Measurements from ENCODE around the gene VSX2.

VSX2 gene

DNA sequence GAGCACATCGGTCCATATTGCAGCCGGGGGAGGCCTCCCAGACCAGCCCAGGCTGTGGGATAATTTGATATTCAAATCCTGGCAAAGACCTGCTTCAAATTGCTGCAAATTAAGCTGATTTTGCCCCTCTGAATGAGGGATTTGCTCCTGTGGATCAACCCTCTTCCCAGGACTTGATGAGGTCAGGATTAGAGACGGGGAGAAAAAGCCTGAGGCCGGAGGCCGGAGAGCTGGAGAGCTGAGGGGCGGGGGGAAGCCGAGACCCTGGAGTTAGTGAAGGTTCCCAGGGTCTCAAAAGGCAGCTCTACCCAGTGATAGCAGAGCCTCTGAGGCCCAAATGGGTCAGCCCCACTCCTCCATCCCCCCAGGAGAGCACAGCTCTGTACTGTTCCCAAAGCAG is 17.5 kb upstream of the VSX2 start:
- DNase-seq (ENCODE audit: low spot score): no peak
- no peak for FAIRE-seq

DNA sequence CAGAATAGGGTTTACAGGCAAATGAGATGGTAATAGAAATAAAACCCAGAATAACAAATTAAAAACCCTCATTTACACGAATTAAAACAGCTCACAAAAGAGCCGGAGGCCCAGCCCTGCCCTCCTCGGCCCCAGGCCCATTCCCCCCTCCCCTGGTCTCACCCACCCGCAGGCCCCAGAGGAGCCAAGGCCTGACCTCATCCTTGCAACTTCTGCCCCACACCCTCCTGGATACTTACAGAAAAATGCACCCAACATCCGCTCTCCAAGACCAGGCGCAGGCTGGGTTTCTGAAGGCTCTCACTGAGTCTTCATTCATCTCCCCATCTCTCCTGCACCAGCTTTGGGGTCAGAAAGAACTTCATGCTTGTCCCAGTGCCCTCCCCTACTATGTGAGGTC is 16.2 kb upstream of the VSX2 start:
- FAIRE-seq: no peak
- no peak for DNase-seq (ENCODE audit: low spot score)

DNA sequence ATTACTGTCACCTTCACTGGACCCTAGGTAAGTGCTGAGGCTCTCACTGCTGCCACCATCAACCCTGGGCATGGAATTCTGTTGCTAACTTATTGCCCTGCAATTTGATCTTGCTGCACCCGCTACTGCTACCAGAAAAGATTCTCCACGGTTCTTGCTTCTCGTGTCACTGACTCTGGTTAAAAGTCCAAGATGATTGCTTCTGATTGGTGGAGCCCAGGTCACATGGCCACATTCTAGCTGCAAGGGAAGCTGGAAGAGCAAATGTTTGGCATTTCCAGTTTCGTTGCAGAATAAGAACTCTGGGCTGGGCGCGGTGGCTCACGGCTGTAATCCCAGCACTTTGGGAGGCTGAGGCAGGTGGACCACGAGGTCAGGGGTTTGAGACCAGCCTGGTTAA is 7.5 kb upstream of the VSX2 start:
- FAIRE-seq: no peak

DNA sequence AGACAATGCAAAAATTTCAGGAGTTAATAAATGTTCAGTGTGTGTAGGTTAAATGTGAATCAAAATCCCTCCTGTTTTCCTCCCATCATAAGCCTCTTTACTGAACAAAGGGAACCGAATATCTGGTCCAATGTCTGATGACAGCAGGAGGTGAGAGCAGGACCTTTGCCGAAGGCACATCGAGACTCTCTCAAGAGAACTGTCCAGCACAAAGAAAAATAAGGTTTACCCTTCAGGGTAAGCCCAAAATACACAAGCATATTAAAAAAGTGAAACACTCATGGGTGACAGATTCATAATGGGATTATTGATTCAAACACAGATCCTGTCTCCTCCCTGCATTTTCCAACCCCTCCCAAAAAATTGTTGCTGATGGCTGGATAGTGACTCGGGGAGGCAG is 4.2 kb upstream of the VSX2 start:
- FAIRE-seq (no peak), DNase-seq (ENCODE audit: low spot score) (no peak)

More for the DNA sequence above, 7.5 kb upstream of the VSX2 start:
- no peak for DNase-seq (ENCODE audit: low spot score)

DNA sequence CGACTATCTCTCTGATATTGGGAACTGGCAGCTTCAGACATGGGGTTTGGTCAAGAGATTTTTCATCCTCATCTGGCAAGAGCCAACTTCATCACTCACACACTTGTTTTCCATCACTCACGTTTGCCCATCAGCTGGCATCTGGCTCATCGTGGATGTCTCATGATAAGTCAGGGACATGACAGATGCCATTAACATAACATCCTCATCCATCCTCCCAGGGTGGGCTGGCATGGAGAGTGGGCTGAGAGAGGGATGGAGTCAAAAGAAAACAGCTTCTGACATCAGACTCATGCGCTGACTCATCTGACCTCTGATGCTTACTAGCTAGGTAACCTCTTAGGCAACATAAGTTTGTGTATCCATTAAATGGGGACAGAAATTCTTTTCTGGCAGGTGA is 1.8 kb upstream of the VSX2 start:
- DNase-seq (ENCODE audit: low spot score): no peak
- peak; percentile 58 for FAIRE-seq

DNA sequence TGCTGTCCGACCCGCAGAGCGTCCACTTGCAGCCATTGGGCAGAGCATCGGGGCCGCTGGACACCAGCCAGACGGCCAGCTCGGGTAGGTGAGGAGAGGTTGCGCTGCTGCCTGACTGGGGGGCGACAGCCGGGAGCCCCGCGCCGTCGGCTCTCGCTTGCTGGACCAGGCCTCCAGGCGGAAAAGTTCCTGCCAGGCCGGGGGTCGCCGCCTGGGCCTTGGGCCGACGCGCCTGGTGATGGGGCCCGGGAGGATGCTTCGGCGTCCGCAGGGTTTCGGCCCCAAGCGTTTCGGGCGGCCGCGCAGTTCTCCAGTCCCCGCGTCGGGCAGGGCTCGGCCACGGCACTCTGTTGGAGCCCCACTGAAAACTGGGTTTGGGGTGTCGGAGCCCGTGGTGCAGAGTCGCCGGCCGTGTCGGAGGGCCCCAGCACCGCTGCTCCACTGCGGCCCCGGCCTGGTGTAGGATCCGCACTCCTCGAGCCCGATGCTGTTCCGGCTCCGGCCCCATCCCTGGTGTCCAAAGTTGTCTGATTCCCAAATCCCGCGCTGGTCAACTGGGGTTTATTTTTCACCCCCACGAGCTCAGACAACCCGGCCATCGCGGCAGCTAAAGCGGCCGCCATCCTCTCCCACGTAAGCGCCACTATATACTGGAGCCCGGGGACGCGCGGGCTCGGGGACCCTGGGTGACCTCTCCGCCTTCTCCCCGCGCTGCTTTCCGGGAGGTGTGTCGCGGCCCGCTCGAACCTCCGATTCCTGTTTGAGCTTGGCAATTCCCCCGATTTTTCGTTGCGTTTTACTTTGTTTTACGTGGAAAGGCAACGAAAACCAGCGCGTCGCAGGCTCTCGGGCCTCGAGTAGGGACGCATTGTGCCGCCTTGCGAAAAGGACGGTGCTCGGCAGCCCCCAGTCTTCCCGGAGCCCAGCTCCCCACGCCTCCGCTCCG is 872 bp downstream of the VSX2 start:
- no peak for DNase-seq (ENCODE audit: low spot score)
- FAIRE-seq: no peak

DNA sequence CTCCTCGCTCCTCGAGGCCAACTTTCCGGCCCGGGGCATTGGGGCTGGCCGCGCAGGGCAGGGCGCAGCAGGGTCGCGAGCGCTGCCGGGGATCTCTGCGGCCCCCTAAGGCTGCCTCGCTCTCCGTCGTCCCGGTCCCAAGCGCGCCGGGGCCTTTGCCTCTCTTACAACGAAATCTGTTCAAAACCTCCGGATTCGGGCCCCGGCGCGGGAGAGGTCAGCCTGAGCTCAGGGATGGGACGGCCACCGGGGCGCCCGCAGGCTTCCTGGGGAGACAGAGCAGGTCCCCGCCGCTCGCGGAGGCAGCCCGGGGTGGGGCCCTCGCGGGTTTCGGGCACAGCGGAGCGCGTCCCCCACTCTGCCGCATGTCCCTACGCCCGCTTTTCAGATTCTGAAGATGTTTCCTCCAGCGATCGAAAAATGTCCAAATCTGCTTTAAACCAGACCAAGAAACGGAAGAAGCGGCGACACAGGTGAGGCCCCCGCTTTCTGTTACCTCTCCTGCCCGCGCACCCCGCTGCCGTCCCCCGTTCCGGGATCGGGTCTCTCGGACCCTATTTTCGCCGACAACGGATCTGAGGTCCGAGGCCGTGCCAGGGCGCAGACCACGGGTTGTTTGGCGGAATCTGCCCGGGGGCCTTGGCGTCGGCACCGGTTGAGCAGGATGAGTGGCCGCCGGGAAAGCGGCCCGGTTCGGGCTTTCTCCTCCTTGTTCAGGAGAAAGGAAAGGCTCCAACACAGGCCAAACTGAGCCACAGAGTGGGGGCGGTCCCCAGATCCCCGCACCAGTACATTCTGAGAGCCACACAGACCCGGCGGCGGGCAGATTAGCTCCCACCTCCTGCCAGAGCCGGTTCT is 1.8 kb downstream of the VSX2 start:
- no peak for FAIRE-seq

DNA sequence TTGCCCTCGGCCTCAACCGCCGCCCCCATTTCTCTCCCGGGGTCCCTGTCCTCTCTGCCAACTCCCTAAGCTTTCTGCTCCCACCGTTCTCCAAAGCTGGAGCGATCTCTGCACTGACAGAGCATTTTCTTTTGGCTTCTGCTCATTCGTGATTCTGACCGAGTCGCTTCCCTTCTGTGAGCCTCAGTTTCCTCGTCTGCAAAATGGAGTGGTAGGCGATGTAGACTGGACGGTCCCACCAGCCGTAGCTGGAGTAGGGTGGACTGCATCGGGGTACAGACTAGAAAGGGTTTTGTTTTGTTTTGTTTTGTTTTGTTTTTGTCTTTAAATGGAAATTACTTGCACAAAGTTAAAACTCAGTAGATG is 2.4 kb downstream of the VSX2 start:
- no peak for FAIRE-seq

More for the DNA sequence above, 1.8 kb downstream of the VSX2 start:
- DNase-seq (ENCODE audit: low spot score): peak; percentile 31

DNA sequence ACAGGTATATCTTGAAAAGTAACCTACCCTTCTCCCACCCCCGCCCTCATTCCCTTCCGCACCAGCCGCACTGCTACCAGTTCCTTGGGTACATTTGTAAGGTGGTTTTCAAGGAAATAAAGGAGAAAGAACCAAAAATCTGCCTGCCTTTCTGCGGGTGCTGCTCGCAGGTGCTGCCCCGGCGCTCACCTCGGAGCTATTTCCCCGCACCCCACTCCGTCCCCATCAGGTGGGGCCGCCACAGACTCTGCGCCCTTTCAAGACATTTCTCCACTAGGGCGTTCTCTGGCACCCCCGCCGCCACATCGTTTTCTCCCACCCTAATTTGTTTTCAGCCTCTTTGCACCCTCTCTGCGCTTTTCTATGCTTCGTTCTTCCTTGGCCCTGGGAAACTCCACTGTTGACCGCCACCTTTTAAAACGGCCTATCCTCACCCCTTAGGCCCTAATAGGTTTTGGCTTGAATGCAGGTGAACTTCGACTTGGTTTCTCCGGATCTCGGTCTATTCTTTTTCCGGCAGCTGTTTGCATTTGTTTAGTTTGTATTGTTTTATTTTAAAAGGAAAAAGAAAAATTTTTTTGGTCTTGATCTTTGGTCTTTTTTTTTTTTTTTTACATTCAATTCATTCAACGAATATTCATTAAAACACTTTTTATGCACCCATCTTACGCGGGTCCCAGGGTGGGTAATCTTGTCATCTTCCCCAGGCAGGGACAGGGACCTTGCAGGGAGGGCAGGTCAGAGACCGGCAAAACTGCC is 3.0 kb downstream of the VSX2 start:
- FAIRE-seq: no peak
- no peak for DNase-seq (ENCODE audit: low spot score)

More for the DNA sequence above, 2.4 kb downstream of the VSX2 start:
- no peak for DNase-seq (ENCODE audit: low spot score)

DNA sequence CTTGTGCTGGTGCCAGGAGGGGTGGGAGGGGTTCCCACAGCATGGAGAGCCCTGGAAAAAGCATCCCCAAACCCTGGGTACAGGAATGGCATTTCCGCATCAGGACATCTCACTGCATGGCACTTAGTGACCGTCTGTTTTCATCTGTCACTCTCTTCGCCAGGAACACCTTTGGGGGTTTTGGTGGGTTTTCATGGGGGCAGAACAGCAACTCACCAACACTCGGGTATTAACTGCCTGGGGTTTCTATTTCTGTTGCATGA is 3.5 kb downstream of the VSX2 start:
- peak; percentile 52 for FAIRE-seq
- no peak for DNase-seq (ENCODE audit: low spot score)

DNA sequence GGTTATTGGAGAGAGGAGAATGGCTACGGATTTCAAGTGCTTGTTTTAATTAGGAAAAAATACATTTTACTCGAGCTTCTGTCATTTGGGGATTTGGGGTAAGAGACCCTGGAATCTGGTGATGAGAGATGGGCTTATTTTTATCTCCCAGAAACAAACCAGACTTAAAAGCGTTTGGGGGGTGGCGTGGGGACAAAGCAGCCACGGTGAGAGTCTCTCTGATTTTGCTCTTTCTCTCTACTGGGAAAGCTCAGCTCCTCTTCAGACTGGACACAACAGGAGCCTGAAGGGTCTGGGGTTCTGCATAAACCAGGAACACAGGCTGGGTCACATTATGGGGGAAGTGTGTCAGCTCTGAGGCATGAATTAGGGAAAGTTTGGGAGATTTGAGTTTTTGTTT is 3.8 kb downstream of the VSX2 start:
- FAIRE-seq: no peak

DNA sequence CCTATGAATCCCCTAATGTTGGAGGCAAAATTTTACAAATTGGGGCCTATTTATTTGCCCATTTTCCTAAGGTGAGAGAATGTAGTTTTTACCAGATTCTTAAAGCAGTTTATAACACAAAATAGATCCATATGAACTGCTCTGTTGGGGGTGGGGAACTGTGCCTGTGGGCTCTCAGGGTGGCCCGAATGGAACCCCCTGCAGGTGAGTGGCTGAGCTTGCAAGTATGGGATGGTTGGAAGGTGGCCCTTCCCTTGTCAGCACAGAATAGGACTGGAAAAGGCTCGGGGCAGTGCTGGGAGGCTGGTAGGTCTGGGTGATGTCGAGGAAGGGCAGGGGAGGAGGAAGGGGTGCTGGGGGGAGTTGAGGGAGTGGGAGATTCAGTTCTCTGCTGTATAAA is 4.9 kb downstream of the VSX2 start:
- FAIRE-seq (no peak), DNase-seq (ENCODE audit: low spot score) (no peak)

More for the DNA sequence above, 3.8 kb downstream of the VSX2 start:
- DNase-seq (ENCODE audit: low spot score): no peak

DNA sequence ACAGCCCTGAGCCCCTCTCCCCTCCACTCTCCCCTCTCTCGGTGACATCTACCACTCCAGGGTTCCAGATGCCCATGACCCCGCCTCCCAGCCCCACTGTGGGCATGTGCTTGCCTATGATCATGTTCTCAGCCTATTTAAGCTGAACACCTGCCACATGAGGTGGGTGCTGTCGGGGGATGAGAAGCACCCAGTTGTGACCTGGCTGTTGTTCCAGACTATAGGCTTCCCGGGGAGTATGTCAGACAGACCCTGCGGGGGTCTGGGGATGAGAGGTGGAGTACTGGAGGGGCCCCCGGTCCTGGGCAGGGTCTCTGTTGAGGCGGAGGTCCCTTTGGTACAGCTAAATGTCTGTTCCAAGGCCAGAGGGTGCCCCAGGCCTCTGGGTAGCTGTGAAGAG is 6.0 kb downstream of the VSX2 start:
- no peak for DNase-seq (ENCODE audit: low spot score)
- FAIRE-seq: no peak

DNA sequence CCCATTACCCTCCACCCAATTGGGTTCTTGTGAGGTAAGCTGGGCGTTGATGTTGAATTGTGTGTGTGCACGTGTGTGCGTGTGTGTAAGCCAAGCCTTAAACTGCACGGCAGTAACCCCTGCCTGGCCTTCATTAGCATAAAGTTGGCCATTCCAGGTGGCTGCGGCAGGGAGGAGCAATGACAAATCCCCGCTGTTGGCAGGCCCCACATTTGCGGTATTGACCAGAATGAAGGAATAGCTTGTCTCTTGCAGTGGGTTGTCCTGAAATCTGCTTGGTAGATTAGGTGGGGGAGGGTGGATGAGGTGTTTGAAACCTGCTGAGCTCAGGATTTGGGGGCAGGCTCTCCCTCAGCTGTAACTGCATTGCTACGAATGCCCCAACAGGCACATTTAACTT is 7.3 kb downstream of the VSX2 start:
- FAIRE-seq: peak; percentile 70

DNA sequence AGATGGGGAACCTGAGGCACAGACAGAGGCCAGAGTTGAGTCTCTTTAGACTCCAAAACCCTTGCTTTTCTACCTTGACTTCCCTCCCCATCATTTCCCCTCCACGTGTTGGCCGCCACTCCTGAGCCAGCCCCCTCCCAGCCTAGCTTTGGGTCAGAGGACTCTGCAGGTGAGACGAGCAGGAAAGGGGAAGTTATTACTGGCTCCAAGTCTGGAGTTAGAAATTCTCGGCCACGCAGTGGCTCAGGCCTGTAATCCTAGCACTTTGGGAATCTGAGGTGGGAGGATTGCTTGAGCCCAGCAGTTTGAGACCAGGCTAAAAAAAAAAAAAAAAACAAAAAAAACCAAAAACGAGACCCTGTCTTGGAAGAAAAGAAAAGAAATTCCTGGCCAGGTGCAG is 8.8 kb downstream of the VSX2 start:
- FAIRE-seq (no peak), DNase-seq (ENCODE audit: low spot score) (no peak)

More for the DNA sequence above, 7.3 kb downstream of the VSX2 start:
- DNase-seq (ENCODE audit: low spot score): no peak

DNA sequence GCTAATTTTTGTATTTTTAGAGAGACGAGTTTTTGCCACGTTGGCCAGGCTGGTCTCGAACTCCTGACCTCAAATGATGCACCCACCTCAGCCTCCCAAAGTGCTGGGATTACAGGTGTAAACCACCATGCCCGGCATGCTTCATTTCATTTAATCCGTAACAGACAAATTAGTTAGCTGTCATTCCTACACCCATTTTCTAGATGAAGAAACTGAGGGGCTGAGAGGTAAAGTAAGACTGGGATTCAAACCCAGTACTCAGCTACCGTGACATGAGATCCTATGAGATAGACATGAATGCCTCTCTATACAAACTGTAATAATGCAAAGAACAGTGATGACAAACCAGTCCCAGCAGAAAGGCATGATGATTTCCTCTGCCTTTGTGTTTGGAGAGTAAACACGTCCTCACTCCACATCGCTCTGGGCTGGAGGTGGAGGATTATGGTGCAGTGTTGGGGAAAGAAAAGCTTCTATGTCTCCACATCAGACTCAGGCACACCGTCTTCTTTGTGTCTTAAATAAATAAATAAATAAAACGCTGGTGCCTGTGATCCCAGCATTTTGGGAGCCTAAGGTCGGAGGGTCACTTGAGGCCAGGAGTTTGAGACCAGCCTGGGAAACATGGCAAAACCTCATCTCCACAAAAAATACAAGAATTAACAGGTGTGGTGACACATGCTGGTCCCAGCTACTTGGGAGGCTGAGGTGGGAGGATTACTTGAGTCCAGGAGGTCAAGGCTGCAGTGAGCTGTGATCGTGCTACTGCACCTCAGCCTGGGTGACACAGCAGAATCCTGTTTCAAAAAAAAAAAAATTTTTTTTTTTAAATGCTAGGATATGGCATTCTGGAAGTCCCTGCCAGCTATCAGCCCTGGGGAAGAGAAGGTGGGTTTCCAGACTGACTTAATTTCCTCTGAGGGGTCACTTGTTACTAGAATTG is 10.5 kb downstream of the VSX2 start:
- DNase-seq (ENCODE audit: low spot score) (no peak), FAIRE-seq (no peak)

DNA sequence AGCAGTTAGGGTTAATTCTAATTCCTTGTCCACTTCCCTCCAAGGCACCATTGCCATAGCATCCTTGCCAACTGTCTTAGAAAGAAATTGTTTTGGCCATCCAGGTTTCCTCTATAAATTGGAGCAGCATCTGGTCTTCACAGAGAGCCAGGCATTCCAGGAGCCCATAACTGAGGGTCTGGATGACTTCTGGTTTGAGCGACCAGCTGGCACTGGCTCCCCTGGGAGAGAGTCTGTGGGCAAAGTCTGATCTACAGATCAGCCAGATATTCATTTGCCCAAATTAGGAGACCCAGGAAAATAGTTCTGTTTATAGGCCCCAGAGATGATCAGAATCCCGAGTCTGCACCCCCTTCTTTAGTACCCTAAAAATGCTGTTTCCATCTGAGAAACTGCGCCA is 16.0 kb downstream of the VSX2 start:
- FAIRE-seq: no peak
- DNase-seq (ENCODE audit: low spot score): no peak

DNA sequence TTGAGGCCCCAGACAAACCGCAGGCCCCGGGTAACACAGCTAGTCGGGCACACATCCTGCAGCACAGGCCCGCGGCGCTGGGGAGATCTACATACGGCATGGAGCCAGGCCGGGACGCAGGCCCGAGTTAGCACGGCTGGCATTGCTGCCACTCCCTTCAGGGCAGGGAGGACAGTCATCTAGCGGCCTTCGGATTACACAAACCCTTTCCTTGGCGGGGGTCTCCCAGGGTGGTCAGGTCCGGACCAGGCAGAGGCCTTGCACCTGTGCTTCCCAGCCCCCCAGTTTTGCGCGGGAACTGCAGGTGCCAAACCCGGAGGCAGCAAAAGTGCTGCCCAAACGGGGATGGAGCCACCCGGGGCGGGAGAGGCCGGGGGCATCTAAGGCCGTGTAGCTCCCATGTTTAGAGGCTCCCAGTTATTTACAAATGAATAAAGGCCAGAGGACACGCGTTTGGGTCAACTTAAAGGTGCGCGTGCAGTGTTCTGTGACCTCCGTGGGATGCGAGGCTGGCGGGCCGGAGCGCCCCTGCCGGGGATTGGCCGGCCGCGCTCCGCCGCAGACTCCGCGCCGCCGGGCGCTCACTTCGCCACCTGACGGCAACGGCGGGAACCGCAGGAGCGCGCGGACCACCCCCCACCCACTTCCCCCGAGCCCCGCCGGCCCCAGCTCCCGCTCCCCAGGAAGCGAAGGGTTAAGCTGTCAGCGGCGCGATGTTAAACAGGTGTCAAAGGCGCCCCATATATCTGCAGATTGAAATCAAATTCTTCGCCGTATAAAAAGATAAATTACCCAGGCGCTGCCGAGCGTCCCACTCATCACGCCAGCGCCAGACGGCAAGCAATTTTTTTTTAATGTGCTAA is 18.1 kb downstream of the VSX2 start:
- DNase-seq (ENCODE audit: low spot score) (peak; percentile 92), FAIRE-seq (peak; percentile 13)

DNA sequence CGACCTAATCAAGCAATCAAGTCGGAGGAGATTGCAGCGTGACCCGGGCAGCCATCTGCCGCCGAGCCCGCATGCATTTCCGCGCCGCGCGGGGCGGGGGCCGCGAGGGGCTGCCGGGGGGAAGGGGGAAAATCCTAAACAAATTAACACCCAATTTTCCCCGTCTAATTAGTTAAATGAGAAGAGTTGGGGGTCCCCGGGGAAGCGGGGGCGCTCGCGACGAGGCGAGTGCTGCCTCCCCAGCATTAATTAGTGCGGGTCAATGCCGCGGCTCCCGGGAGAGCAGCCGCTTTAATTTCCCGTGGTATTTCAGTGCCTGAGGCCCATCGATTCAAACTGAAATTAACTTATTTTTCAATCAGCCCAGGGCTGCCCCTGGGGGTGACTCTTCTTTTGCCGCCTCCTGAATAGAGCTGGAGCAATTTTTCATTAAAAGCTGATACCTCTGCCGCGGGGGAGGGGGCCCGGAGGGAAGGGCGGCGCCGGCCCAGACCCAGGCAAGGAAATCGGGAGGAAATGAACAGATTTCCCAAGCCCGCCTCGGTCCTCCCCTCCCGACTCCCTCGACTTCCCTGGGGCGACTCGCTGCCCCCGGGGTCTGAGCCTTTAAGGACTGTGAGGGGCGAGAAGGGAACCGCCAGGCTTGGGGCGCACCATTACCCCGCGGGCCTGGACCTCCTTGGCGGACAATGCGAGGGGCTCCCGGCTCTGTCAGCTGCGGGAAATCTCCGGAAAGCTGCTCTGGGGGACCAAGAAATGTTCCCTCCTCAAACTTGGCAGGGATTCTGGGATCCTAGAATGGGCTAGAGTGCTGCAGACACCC is 18.9 kb downstream of the VSX2 start:
- FAIRE-seq (no peak), DNase-seq (ENCODE audit: low spot score) (no peak)

Measured in urothelium cell line (cell line).